Nephron progenitor cell (in vitro differentiated cells): ENCODE measurements around the gene GSTM5.

Experiments
- DNase-seq: peaks from one replicate; pipeline ENCODE4 v3.0.0; 2021
- H3K27ac Mint-ChIP-seq: 2 replicates; pipeline ENCODE4 v1.8.0; 2021; ENCODE audit warnings: mild to moderate bottlenecking, moderate library complexity, mixed read lengths
- H3K27me3 Mint-ChIP-seq: 2 replicates; pipeline ENCODE4 v1.8.0; 2021; ENCODE audit warnings: mild to moderate bottlenecking, low read depth, mixed read lengths; ENCODE audit not compliant: poor library complexity
- H3K36me3 Mint-ChIP-seq: 2 replicates; pipeline ENCODE4 v1.8.0; 2021; ENCODE audit warnings: low read depth, mixed read lengths
- H3K4me1 Mint-ChIP-seq: 2 replicates; pipeline ENCODE4 v1.8.0; 2021; ENCODE audit warnings: mixed read lengths
- H3K4me3 Mint-ChIP-seq: 2 replicates; pipeline ENCODE4 v1.8.0; 2021; ENCODE audit warnings: mild to moderate bottlenecking, moderate library complexity, mixed read lengths
- H3K9me3 Mint-ChIP-seq: 2 replicates; pipeline ENCODE4 v1.8.0; 2021; ENCODE audit warnings: mild to moderate bottlenecking, moderate library complexity, mixed read lengths
- CTCF ChIP-seq: fragments of 200-600 bp; sonication (generic); IDR thresholded peaks from 2 replicates; pipeline ENCODE4 v1.5.0; 2021; ENCODE audit warnings: antibody characterized with exemption

The GSTM5 gene

GRCh38 chr1:109721971-109722370, 9.9 kb downstream of the GSTM5 start:
- H3K4me3 Mint-ChIP-seq = no peak overlapping the region
- DNase-seq = no peak
- peaks cover 7% of the 10 kb centered on the region for H3K27me3 Mint-ChIP-seq
- H3K27ac Mint-ChIP-seq = no peak overlapping the region
- H3K36me3 Mint-ChIP-seq = peaks cover under 1% of the 10 kb centered on the region
- peaks cover 18% of the 10 kb centered on the region for H3K9me3 Mint-ChIP-seq
- peaks cover 3% of the 10 kb centered on the region for H3K4me1 Mint-ChIP-seq
- TF ChIP-seq CTCF = no peak

- H3K27ac Mint-ChIP-seq = no peak overlapping the region
- no peak overlapping the region for H3K4me3 Mint-ChIP-seq
- no peak for DNase-seq
- H3K9me3 Mint-ChIP-seq = peaks cover 23% of the 10 kb centered on the region
- H3K4me1 Mint-ChIP-seq = peaks cover 6% of the 10 kb centered on the region
- peaks cover 5% of the 10 kb centered on the region for H3K27me3 Mint-ChIP-seq
- H3K36me3 Mint-ChIP-seq = peaks cover 4% of the 10 kb centered on the region
- no peak for TF ChIP-seq CTCF
Observed at GRCh38 chr1:109722908-109723691, 11.0 kb downstream of the GSTM5 start.

GRCh38 chr1:109724933-109725332, 12.9 kb downstream of the GSTM5 start:
- Mint-ChIP-seq H3K9me3 (peaks cover 23% of the 10 kb centered on the region), H3K4me3 (no peak overlapping the region), H3K4me1 (peaks cover 6% of the 10 kb centered on the region), H3K27me3 (peaks cover 3% of the 10 kb centered on the region), H3K27ac (no peak overlapping the region), H3K36me3 (peaks cover 4% of the 10 kb centered on the region)
- DNase-seq = no peak
- TF ChIP-seq CTCF = no peak

GRCh38 chr1:109725510-109725909, 13.5 kb downstream of the GSTM5 start:
- TF ChIP-seq CTCF = no peak
- Mint-ChIP-seq H3K27ac (no peak overlapping the region), H3K4me1 (peaks cover 6% of the 10 kb centered on the region), H3K9me3 (peaks cover 23% of the 10 kb centered on the region), H3K4me3 (no peak overlapping the region), H3K27me3 (peaks cover 3% of the 10 kb centered on the region), H3K36me3 (peaks cover 4% of the 10 kb centered on the region)
- DNase-seq = no peak

GRCh38 chr1:109726007-109726406, 14.0 kb downstream of the GSTM5 start:
- Mint-ChIP-seq H3K4me3 (no peak overlapping the region), H3K4me1 (peaks cover 6% of the 10 kb centered on the region)

More at GRCh38 chr1:109726007-109726406, 14.0 kb downstream of the GSTM5 start:
- Mint-ChIP-seq H3K36me3 (peaks cover 4% of the 10 kb centered on the region), H3K27me3 (peaks cover 3% of the 10 kb centered on the region), H3K9me3 (peaks cover 23% of the 10 kb centered on the region), H3K27ac (no peak overlapping the region)
- no peak for TF ChIP-seq CTCF
- DNase-seq = no peak
